GM23338 (cell line): Measurements from ENCODE around the gene BLZF1. TPM values are rescaled to one million over a fixed set of nuclear protein-coding genes. Genes with fewer than 3 reads are reported as not detected.

Experiments
- ATAC-seq: fragments of 200-7000 bp; cut with Tn5 transposase; 3 replicates; pipeline ENCODE4 v1.9.1; 2020
- DNase-seq: peaks from one replicate; pipeline ENCODE4 v3.0.0-alpha.2; 2015; ENCODE audit warnings: low spot score
- H2AFZ ChIP-seq: fragments of 200-600 bp; sonication (generic); 2 replicates; pipeline ENCODE4 v1.8.0; 2016; ENCODE audit warnings: antibody characterized with exemption, mild to moderate bottlenecking, moderate library complexity
- H3F3A ChIP-seq: fragments of 200-600 bp; sonication (generic); replicated peaks from 2 replicates; pipeline ENCODE4 v1.8.0; 2017; ENCODE audit warnings: antibody characterized with exemption, mixed run types, low read depth
- H3K27ac ChIP-seq: fragments of 200-600 bp; sonication (generic); 2 replicates; pipeline ENCODE4 v1.6.1; 2016; ENCODE audit warnings: low read depth
- H3K27me3 ChIP-seq: fragments of 200-600 bp; sonication (generic); 2 replicates; pipeline ENCODE4 v1.8.0; 2016; ENCODE audit warnings: mild to moderate bottlenecking, mixed run types, moderate library complexity; ENCODE audit not compliant: insufficient read depth
- H3K36me3 ChIP-seq: fragments of 200-600 bp; sonication (generic); 2 replicates; pipeline ENCODE4 v1.8.0; 2016; ENCODE audit warnings: mild to moderate bottlenecking; ENCODE audit not compliant: insufficient read depth
- H3K4me1 ChIP-seq: fragments of 200-600 bp; sonication (generic); 2 replicates; pipeline ENCODE4 v1.8.0; 2016; ENCODE audit warnings: mild to moderate bottlenecking, moderate library complexity; ENCODE audit not compliant: insufficient read depth
- H3K4me2 ChIP-seq: fragments of 200-600 bp; sonication (generic); 2 replicates; pipeline ENCODE4 v1.7.1; 2017; ENCODE audit warnings: mixed run types
- H3K4me3 ChIP-seq: fragments of 200-600 bp; sonication (generic); 2 replicates; pipeline ENCODE4 v1.6.1; 2016; ENCODE audit warnings: mixed run types
- H3K79me2 ChIP-seq: fragments of 200-600 bp; sonication (generic); replicated peaks from 2 replicates; pipeline ENCODE4 v1.8.0; 2017; ENCODE audit warnings: mild to moderate bottlenecking; ENCODE audit not compliant: insufficient read depth
- H3K9me2 ChIP-seq: fragments of 200-600 bp; sonication (generic); 2 replicates; pipeline ENCODE4 v1.8.0; 2017; ENCODE audit not compliant: insufficient read depth
- H4K20me1 ChIP-seq: fragments of 200-600 bp; sonication (generic); replicated peaks from 2 replicates; pipeline ENCODE4 v1.8.0; 2017; ENCODE audit warnings: mild to moderate bottlenecking; ENCODE audit not compliant: insufficient read depth
- H3K27ac Mint-ChIP-seq: 2 replicates; pipeline ENCODE4 v1.8.0; 2020; ENCODE audit warnings: inconsistent platforms, mild to moderate bottlenecking, moderate library complexity, mixed read lengths
- H3K27me3 Mint-ChIP-seq: 3 replicates; pipeline ENCODE4 v1.8.0; 2022; ENCODE audit warnings: low read depth, mild to moderate bottlenecking, moderate library complexity, mixed read lengths, inconsistent platforms; ENCODE audit not compliant: insufficient read depth, poor library complexity
- H3K36me3 Mint-ChIP-seq: 3 replicates; pipeline ENCODE4 v1.8.0; 2021; ENCODE audit warnings: low read depth, mild to moderate bottlenecking, inconsistent platforms, moderate library complexity, mixed read lengths
- H3K4me1 Mint-ChIP-seq: 3 replicates; pipeline ENCODE4 v1.8.0; 2020; ENCODE audit warnings: mild to moderate bottlenecking, inconsistent platforms, mixed read lengths
- H3K4me3 Mint-ChIP-seq: 3 replicates; pipeline ENCODE4 v1.8.0; 2021; ENCODE audit warnings: moderate library complexity, mild to moderate bottlenecking, inconsistent platforms, mixed read lengths
- H3K9me3 Mint-ChIP-seq: 3 replicates; pipeline ENCODE4 v1.8.0; 2020; ENCODE audit warnings: moderate library complexity, mild to moderate bottlenecking, inconsistent platforms, mixed read lengths
- EZH2 ChIP-seq: fragments of 200-600 bp; sonication (generic); IDR thresholded peaks from one replicate; pipeline ENCODE4 v1.8.0; 2017; ENCODE audit warnings: antibody characterized with exemption, mild to moderate bottlenecking, low read depth; ENCODE audit not compliant: unreplicated experiment
- NANOG ChIP-seq: IDR thresholded peaks from 2 replicates; pipeline ENCODE4 v1.6.1; 2016; ENCODE audit warnings: antibody characterized with exemption, borderline replicate concordance
- POLR2AphosphoS5 ChIP-seq: IDR thresholded peaks from 2 replicates; pipeline ENCODE4 v1.6.1; 2016; ENCODE audit warnings: antibody characterized with exemption, low read depth
- ZNF114 ChIP-seq: fragments of 250-450 bp; sonication (Bioruptor Pico); IDR thresholded peaks from 2 replicates; pipeline ENCODE4 v1.5.0; 2020; ENCODE audit warnings: mild to moderate bottlenecking, moderate library complexity
- ZNF331 ChIP-seq: fragments of 250-450 bp; sonication (Bioruptor Pico); IDR thresholded peaks from 2 replicates; pipeline ENCODE4 v1.5.0; 2020; ENCODE audit warnings: low read depth, mild to moderate bottlenecking, moderate library complexity
- polyA plus RNA-seq: library from polyadenylated mRNA; unstranded; fragments of >200 nt; fragmentation: Nextera tagmentation; extraction: Ambion mirVana; gene quantifications from 2 replicates; pipeline ENCODE4 v1.2.1, GENCODE V29; 2016
- total RNA-seq: library from RNA; depleted of rRNA; stranded (reverse); fragments of >200 nt; shearing (Covaris generic); gene quantifications from 2 replicates; pipeline ENCODE4 v1.2.3, GENCODE V29; 2014
- TF ChIP-seq, protein P1 (sequence below), 2 experiments: fragments of 200-600 bp in 1 of 2; sonication (generic) in 1 of 2; conservative IDR thresholded peaks; 2 replicates each; pipeline versions ENCODE4 v1.5.1 to v1.6.1; 2016 to 2017; ENCODE audit warnings: antibody characterized with exemption in 2 of 2, low read depth in 2 of 2, mild to moderate bottlenecking in 2 of 2, moderate library complexity in 1 of 2
- TF ChIP-seq, protein P2 (sequence below): fragments of 250-450 bp; sonication (Bioruptor Pico); IDR thresholded peaks from 2 replicates; pipeline ENCODE4 v1.5.0; 2020; ENCODE audit warnings: mild to moderate bottlenecking, moderate library complexity

Gene BLZF1
- total and polyA plus RNA-seq, 2 experiments from 2014 or later = 9.5 to 14.5 TPM

DNA sequence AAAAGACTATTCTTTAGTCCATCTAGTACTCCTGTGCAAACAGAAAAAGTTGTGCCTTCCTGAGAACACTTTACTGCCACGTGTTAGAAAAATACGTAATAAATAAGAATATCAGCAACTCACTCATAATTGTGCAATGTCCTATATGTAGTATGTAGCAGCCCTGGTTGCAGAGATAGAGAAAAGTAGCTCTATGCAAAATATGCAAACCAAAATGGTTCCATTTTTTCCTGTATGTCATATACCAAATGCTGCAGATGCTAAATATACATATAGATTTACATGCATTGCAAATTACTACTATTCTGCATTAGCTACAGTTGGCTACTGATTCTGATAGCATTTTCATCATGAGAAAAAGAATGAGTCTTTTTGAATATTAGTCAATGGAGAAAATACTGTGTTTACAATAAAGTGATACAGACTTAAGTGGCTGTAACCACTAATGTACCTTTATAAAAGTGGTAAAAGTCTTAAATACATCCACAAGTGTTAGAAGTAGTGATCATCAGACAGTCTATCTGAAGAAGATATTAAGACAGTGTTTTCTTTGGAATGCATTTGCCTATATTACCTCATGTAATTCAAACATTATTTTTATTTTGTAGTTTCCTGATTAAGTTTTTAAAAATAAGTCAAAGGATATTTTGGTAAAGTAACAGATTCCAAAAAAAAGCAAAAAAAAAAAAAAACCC lies 20.2 kb upstream of the BLZF1 start:
- Histone ChIP-seq H3K27me3 (no peaks in the 10 kb centered on the region), H2AFZ (no peak overlapping the region), H4K20me1 (no peaks in the 10 kb centered on the region), H3K27ac (no peak overlapping the region), H3F3A (no peaks in the 10 kb centered on the region), H3K4me2 (no peak overlapping the region), H3K9me2 (no peaks in the 10 kb centered on the region), H3K36me3 (no peaks in the 10 kb centered on the region), H3K4me3 (no peak overlapping the region), H3K4me1 (0 out of 2 replicates have a peak, but pooled peaks cover 6% of the 10 kb centered on the region), H3K79me2 (peaks cover 4% of the 10 kb centered on the region; the same call in 1 of the 2 replicates)
- no peaks in the 10 kb centered on the region for H3K9me3 Mint-ChIP-seq
- peaks cover 5% of the 10 kb centered on the region for H3K27me3 Mint-ChIP-seq
- DNase-seq (no peak), ATAC-seq (no peak)
- no peak overlapping the region for H3K27ac Mint-ChIP-seq
- no peak for TF ChIP-seq ZNF114 (CRISPR knock-in tag)
- H3K4me1 Mint-ChIP-seq = peaks cover 2% of the 10 kb centered on the region; the same call in 2 of the 3 replicates
- no peaks in the 10 kb centered on the region for H3K36me3 Mint-ChIP-seq
- H3K4me3 Mint-ChIP-seq = no peak overlapping the region

- Mint-ChIP-seq H3K9me3 (no peaks in the 10 kb centered on the region), H3K36me3 (peaks cover 2% of the 10 kb centered on the region; the same call in 1 of the 3 replicates), H3K4me3 (no peak overlapping the region), H3K4me1 (peaks cover 2% of the 10 kb centered on the region; the same call in 2 of the 3 replicates), H3K27me3 (peaks cover 5% of the 10 kb centered on the region), H3K27ac (no peak overlapping the region)
- H3K9me2 ChIP-seq = no peaks in the 10 kb centered on the region
- no peaks in the 10 kb centered on the region for H3K27me3 ChIP-seq
- H3K27ac ChIP-seq = no peak overlapping the region
- H2AFZ ChIP-seq = no peak overlapping the region
- DNase-seq (peak; percentile 69), ATAC-seq (no peak)
- no peaks in the 10 kb centered on the region for H4K20me1 ChIP-seq
- no peak for TF ChIP-seq EZH2
- TF ChIP-seq, protein P1, sequence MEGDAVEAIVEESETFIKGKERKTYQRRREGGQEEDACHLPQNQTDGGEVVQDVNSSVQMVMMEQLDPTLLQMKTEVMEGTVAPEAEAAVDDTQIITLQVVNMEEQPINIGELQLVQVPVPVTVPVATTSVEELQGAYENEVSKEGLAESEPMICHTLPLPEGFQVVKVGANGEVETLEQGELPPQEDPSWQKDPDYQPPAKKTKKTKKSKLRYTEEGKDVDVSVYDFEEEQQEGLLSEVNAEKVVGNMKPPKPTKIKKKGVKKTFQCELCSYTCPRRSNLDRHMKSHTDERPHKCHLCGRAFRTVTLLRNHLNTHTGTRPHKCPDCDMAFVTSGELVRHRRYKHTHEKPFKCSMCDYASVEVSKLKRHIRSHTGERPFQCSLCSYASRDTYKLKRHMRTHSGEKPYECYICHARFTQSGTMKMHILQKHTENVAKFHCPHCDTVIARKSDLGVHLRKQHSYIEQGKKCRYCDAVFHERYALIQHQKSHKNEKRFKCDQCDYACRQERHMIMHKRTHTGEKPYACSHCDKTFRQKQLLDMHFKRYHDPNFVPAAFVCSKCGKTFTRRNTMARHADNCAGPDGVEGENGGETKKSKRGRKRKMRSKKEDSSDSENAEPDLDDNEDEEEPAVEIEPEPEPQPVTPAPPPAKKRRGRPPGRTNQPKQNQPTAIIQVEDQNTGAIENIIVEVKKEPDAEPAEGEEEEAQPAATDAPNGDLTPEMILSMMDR (conservative IDR thresholded peaks at IDR 0.05; ENCODE audit: low read depth in 2 of 2) = peak; percentile 80 to 92
- H3K4me2 ChIP-seq = no peak overlapping the region
- no peaks in the 10 kb centered on the region for H3K36me3 ChIP-seq
- H3K4me1 ChIP-seq = 0 out of 2 replicates have a peak, but pooled peaks cover 6% of the 10 kb centered on the region
- H3K79me2 ChIP-seq = peaks cover 4% of the 10 kb centered on the region; the same call in 1 of the 2 replicates
- no peak overlapping the region for H3K4me3 ChIP-seq
- no peaks in the 10 kb centered on the region for H3F3A ChIP-seq
These were observed 19.5 kb upstream of the BLZF1 start for GRCh38 chr1:169348383-169349036.

DNA sequence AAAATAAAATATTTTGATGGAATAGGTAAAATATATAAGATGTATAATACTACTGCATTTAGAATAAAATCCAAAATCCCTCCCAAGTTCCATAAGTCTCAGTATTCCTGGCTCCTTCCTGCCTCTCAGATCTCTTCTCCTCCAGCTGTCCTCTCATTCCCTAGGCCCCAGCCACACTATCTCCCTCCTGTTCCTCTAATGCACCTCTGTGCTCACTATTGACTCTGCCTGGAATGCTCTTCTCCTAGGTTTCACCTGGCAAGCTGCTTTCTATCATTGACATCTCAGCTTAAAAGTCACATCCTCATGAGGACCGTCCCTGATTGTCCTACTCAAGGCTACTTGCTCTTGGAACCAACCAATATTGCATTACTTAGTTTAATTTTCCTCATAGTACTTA lies 7.6 kb upstream of the BLZF1 start:
- Histone ChIP-seq H3K36me3 (peaks cover 4% of the 10 kb centered on the region; the same call in 1 of the 2 replicates), H3K9me2 (no peaks in the 10 kb centered on the region), H2AFZ (no peak overlapping the region), H3K27ac (no peak overlapping the region), H3K27me3 (no peaks in the 10 kb centered on the region), H3F3A (no peaks in the 10 kb centered on the region), H3K4me3 (no peak overlapping the region), H3K79me2 (peaks cover 14% of the 10 kb centered on the region), H3K4me1 (no peaks in the 10 kb centered on the region), H4K20me1 (no peaks in the 10 kb centered on the region), H3K4me2 (no peak overlapping the region)
- H3K27me3 Mint-ChIP-seq = peaks cover 2% of the 10 kb centered on the region
- H3K36me3 Mint-ChIP-seq = peaks cover 6% of the 10 kb centered on the region; the same call in 2 of the 3 replicates
- H3K4me3 Mint-ChIP-seq = no peak overlapping the region
- H3K4me1 Mint-ChIP-seq = no peaks in the 10 kb centered on the region
- ATAC-seq (no peak), DNase-seq (no peak)
- H3K27ac Mint-ChIP-seq = no peak overlapping the region
- no peaks in the 10 kb centered on the region; the same call in 2 of the 3 replicates for H3K9me3 Mint-ChIP-seq
- TF ChIP-seq EZH2 (no peak), POLR2AphosphoS5 (no peak), ZNF331 (CRISPR knock-in tag) (no peak), NANOG (no peak)
- TF ChIP-seq, protein P2, sequence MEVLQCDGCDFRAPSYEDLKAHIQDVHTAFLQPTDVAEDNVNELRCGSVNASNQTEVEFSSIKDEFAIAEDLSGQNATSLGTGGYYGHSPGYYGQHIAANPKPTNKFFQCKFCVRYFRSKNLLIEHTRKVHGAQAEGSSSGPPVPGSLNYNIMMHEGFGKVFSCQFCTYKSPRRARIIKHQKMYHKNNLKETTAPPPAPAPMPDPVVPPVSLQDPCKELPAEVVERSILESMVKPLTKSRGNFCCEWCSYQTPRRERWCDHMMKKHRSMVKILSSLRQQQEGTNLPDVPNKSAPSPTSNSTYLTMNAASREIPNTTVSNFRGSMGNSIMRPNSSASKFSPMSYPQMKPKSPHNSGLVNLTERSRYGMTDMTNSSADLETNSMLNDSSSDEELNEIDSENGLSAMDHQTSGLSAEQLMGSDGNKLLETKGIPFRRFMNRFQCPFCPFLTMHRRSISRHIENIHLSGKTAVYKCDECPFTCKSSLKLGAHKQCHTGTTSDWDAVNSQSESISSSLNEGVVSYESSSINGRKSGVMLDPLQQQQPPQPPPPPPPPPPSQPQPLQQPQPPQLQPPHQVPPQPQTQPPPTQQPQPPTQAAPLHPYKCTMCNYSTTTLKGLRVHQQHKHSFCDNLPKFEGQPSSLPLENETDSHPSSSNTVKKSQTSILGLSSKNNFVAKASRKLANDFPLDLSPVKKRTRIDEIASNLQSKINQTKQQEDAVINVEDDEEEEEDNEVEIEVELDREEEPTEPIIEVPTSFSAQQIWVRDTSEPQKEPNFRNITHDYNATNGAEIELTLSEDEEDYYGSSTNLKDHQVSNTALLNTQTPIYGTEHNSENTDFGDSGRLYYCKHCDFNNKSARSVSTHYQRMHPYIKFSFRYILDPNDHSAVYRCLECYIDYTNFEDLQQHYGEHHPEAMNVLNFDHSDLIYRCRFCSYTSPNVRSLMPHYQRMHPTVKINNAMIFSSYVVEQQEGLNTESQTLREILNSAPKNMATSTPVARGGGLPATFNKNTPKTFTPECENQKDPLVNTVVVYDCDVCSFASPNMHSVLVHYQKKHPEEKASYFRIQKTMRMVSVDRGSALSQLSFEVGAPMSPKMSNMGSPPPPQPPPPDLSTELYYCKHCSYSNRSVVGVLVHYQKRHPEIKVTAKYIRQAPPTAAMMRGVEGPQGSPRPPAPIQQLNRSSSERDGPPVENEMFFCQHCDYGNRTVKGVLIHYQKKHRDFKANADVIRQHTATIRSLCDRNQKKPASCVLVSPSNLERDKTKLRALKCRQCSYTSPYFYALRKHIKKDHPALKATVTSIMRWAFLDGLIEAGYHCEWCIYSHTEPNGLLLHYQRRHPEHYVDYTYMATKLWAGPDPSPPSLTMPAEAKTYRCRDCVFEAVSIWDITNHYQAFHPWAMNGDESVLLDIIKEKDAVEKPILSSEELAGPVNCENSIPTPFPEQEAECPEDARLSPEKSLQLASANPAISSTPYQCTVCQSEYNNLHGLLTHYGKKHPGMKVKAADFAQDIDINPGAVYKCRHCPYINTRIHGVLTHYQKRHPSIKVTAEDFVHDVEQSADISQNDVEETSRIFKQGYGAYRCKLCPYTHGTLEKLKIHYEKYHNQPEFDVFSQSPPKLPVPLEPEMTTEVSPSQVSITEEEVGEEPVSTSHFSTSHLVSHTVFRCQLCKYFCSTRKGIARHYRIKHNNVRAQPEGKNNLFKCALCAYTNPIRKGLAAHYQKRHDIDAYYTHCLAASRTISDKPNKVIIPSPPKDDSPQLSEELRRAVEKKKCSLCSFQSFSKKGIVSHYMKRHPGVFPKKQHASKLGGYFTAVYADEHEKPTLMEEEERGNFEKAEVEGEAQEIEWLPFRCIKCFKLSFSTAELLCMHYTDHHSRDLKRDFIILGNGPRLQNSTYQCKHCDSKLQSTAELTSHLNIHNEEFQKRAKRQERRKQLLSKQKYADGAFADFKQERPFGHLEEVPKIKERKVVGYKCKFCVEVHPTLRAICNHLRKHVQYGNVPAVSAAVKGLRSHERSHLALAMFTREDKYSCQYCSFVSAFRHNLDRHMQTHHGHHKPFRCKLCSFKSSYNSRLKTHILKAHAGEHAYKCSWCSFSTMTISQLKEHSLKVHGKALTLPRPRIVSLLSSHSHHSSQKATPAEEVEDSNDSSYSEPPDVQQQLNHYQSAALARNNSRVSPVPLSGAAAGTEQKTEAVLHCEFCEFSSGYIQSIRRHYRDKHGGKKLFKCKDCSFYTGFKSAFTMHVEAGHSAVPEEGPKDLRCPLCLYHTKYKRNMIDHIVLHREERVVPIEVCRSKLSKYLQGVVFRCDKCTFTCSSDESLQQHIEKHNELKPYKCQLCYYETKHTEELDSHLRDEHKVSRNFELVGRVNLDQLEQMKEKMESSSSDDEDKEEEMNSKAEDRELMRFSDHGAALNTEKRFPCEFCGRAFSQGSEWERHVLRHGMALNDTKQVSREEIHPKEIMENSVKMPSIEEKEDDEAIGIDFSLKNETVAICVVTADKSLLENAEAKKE (CRISPR knock-in tag) = no peak
